Kidney epithelial cell (primary cell): ENCODE measurements around the gene RUBCNL. TPM values are rescaled to one million over a fixed set of nuclear protein-coding genes. Genes with fewer than 3 reads are reported as not detected.
"Not testable (repeated sequence)": the region's sequence is repeated elsewhere in the genome, so short reads cannot be mapped to it uniquely, and the experiment has no call there.

Source experiments
- DNase-seq: peaks from one replicate; pipeline ENCODE4 v3.0.0-alpha.2; 2010; ENCODE audit warnings: low read depth
- H3K27me3 ChIP-seq: 2 replicates; pipeline ENCODE4 v1.6.0; 2011; ENCODE audit warnings: low read length; ENCODE audit not compliant: control insufficient read depth, insufficient read depth
- H3K36me3 ChIP-seq: 2 replicates; pipeline ENCODE4 v1.5.1; 2011; ENCODE audit warnings: low read length; ENCODE audit not compliant: control insufficient read depth, insufficient read depth
- H3K4me3 ChIP-seq: 2 replicates; pipeline ENCODE4 v1.5.1; 2011; ENCODE audit warnings: low read depth, mild to moderate bottlenecking, control low read depth, low read length
- CTCF ChIP-seq: IDR thresholded peaks from 2 replicates; pipeline ENCODE4 v1.5.1; 2011; ENCODE audit warnings: mild to moderate bottlenecking, moderate library complexity, low read length, control low read depth, inconsistent platforms; ENCODE audit not compliant: insufficient read depth, poor library complexity, severe bottlenecking
- total RNA-seq: library from RNA; depleted of rRNA; stranded (reverse); fragments of >200 nt; gene quantifications from 2 replicates; pipeline ENCODE4 v1.2.3, GENCODE V29; 2015

Gene RUBCNL
- total RNA-seq, 1 donor from 2014 or later, result 1.8 TPM

- H3K36me3 ChIP-seq, result no peaks in the 10 kb centered on the region
- H3K4me3 ChIP-seq, result no peak overlapping the region
- no peak for DNase-seq
- no peak for TF ChIP-seq CTCF
- H3K27me3 ChIP-seq, result no peaks in the 10 kb centered on the region
Observed at GRCh38 chr13:46380242-46380641, 6.8 kb downstream of the RUBCNL start.

GRCh38 chr13:46379611-46380010 is 7.4 kb downstream of the RUBCNL start:
- no peaks in the 10 kb centered on the region for H3K27me3 ChIP-seq
- no peaks in the 10 kb centered on the region for H3K36me3 ChIP-seq
- no peak overlapping the region for H3K4me3 ChIP-seq
- no peak for TF ChIP-seq CTCF
- no peak for DNase-seq

- Histone ChIP-seq H3K4me3 (no peak overlapping the region), H3K27me3 (no peaks in the 10 kb centered on the region), H3K36me3 (no peaks in the 10 kb centered on the region)
- DNase-seq, result no peak
- TF ChIP-seq CTCF, result no peak
Observed at GRCh38 chr13:46378411-46378810, 8.6 kb downstream of the RUBCNL start.

GRCh38 chr13:46377554-46377953 is 9.5 kb downstream of the RUBCNL start:
- TF ChIP-seq CTCF, result no peak

GRCh38 chr13:46374710-46375109 is 12.3 kb downstream of the RUBCNL start:
- DNase-seq, result no peak

More at GRCh38 chr13:46377554-46377953, 9.5 kb downstream of the RUBCNL start:
- no peak for DNase-seq
- H3K27me3 ChIP-seq, result no peaks in the 10 kb centered on the region
- H3K4me3 ChIP-seq, result no peak overlapping the region
- no peaks in the 10 kb centered on the region for H3K36me3 ChIP-seq

GRCh38 chr13:46373623-46374022 is 13.4 kb downstream of the RUBCNL start:
- no peak for TF ChIP-seq CTCF
- H3K4me3 ChIP-seq, result no peak overlapping the region
- no peak for DNase-seq
- H3K36me3 ChIP-seq, result no peaks in the 10 kb centered on the region
- no peaks in the 10 kb centered on the region for H3K27me3 ChIP-seq

More at GRCh38 chr13:46374710-46375109, 12.3 kb downstream of the RUBCNL start:
- Histone ChIP-seq H3K27me3 (no peaks in the 10 kb centered on the region), H3K36me3 (no peaks in the 10 kb centered on the region), H3K4me3 (no peak overlapping the region)
- TF ChIP-seq CTCF, result no peak

GRCh38 chr13:46372938-46373337 is 14.1 kb downstream of the RUBCNL start:
- H3K27me3 ChIP-seq, DNase-seq, H3K4me3 ChIP-seq, H3K36me3 ChIP-seq: not testable (repeated sequence)
